Anterior cingulate cortex (tissue), 58 donors: ENCODE measurements around the gene PLA2G1B.

Source experiments
- DNase-seq, 58 donors: peaks; one replicate each; lab custom pipeline; 2025; lab: John Stamatoyannopoulos, UW

The PLA2G1B gene

GRCh38 chr12:120278137-120279069 is 49.2 kb downstream of the PLA2G1B start:
- no peak for DNase-seq

GRCh38 chr12:120276734-120277133 is 50.8 kb downstream of the PLA2G1B start:
- DNase-seq, result no peak
